Liver (tissue), 9 donors: ENCODE data around the gene DNAJC11. TPM values are rescaled to one million over a fixed set of nuclear protein-coding genes. Genes with fewer than 3 reads are reported as not detected.

Experiments used
- DNase-seq: peaks from one replicate; pipeline ENCODE4 v3.0.0-alpha.2; 2017; ENCODE audit warnings: low spot score
- H3K27ac ChIP-seq, 2 donors: one replicate each; pipeline ENCODE4 v1.7.0; 2013; ENCODE audit warnings: inconsistent platforms in 2 of 2, low read length in 2 of 2, control low read depth in 1 of 2, low read depth in 1 of 2, mild to moderate bottlenecking in 1 of 2
- H3K27me3 ChIP-seq, 4 donors: one replicate each; pipeline versions ENCODE4 v1.6.1 to v1.7.0; 2013; ENCODE audit warnings: low read length in 3 of 4, inconsistent platforms in 1 of 4, mild to moderate bottlenecking in 1 of 4, moderate library complexity in 1 of 4; ENCODE audit not compliant: control insufficient read depth in 4 of 4, insufficient read depth in 4 of 4
- H3K36me3 ChIP-seq, 4 donors: one replicate each; pipeline versions ENCODE4 v1.6.1 to v1.7.0; 2013; ENCODE audit warnings: low read length in 3 of 4, mild to moderate bottlenecking in 3 of 4, low read depth in 1 of 4, moderate library complexity in 1 of 4; ENCODE audit not compliant: control insufficient read depth in 4 of 4, insufficient read depth in 3 of 4
- H3K4me1 ChIP-seq, 4 donors: one replicate each; pipeline versions ENCODE4 v1.6.1 to v1.7.0; 2013; ENCODE audit warnings: low read length in 3 of 4, mild to moderate bottlenecking in 3 of 4, moderate library complexity in 1 of 4; ENCODE audit not compliant: control insufficient read depth in 4 of 4, insufficient read depth in 4 of 4
- H3K4me3 ChIP-seq, 3 donors: one replicate each; pipeline versions ENCODE4 v1.6.1 to v1.7.0; 2013; ENCODE audit warnings: low read length in 3 of 3, control low read depth in 1 of 3, low read depth in 1 of 3, mild to moderate bottlenecking in 1 of 3
- H3K9ac ChIP-seq, 2 donors: one replicate each; pipeline ENCODE4 v1.7.0; 2013; ENCODE audit warnings: low read length in 2 of 2, mild to moderate bottlenecking in 2 of 2, moderate library complexity in 2 of 2, control low read depth in 1 of 2, low read depth in 1 of 2
- H3K9me3 ChIP-seq, 4 donors: one replicate each; pipeline versions ENCODE4 v1.6.1 to v1.7.0; 2013; ENCODE audit warnings: low read length in 3 of 4; ENCODE audit not compliant: control insufficient read depth in 4 of 4
- ATF3 ChIP-seq: IDR thresholded peaks from 2 replicates; pipeline ENCODE4 v1.6.1; 2016; ENCODE audit warnings: antibody characterized with exemption
- CTCF ChIP-seq: fragments of 150-350 bp; IDR thresholded peaks from 2 replicates; pipeline ENCODE4 v1.5.1; 2017; ENCODE audit warnings: improper control_type of control experiment, low read depth, low read length; ENCODE audit not compliant: missing input control
- EGR1 ChIP-seq, 2 donors: IDR thresholded peaks; 2 replicates each; pipeline ENCODE4 v1.6.1; 2016 to 2018; ENCODE audit warnings: antibody characterized with exemption in 2 of 2, low read depth in 2 of 2
- FOXA1 ChIP-seq: IDR thresholded peaks from 2 replicates; pipeline ENCODE4 v1.6.1; 2016; ENCODE audit warnings: antibody characterized with exemption
- FOXA2 ChIP-seq: IDR thresholded peaks from 2 replicates; pipeline ENCODE4 v1.6.1; 2016; ENCODE audit warnings: antibody characterized with exemption
- GABPA ChIP-seq, 2 donors: IDR thresholded peaks in 1 of 2; conservative IDR thresholded peaks in 1 of 2; 2 replicates each; pipeline ENCODE4 v1.6.1; 2016; ENCODE audit warnings: antibody characterized with exemption in 2 of 2, mild to moderate bottlenecking in 1 of 2, moderate library complexity in 1 of 2
- HNF4A ChIP-seq, 2 donors: conservative IDR thresholded peaks; 2 replicates each; pipeline ENCODE4 v1.6.1; 2016; ENCODE audit warnings: antibody characterized with exemption in 2 of 2, mild to moderate bottlenecking in 2 of 2
- HNF4G ChIP-seq: IDR thresholded peaks from 2 replicates; pipeline ENCODE4 v1.6.1; 2016; ENCODE audit warnings: antibody characterized with exemption
- JUND ChIP-seq, 2 donors: IDR thresholded peaks; 2 replicates each; pipeline ENCODE4 v1.6.1; 2016; ENCODE audit warnings: antibody characterized with exemption in 2 of 2
- MAX ChIP-seq: IDR thresholded peaks from 2 replicates; pipeline ENCODE4 v1.6.1; 2016; ENCODE audit warnings: antibody characterized with exemption
- NR2F2 ChIP-seq: IDR thresholded peaks from 2 replicates; pipeline ENCODE4 v1.6.1; 2016; ENCODE audit warnings: antibody characterized with exemption
- RAD21 ChIP-seq, 2 donors: IDR thresholded peaks; 2 replicates each; pipeline ENCODE4 v1.6.1; 2016; ENCODE audit warnings: antibody characterized with exemption in 2 of 2, mild to moderate bottlenecking in 2 of 2
- REST ChIP-seq: IDR thresholded peaks from 2 replicates; pipeline ENCODE4 v1.6.1; 2016; ENCODE audit warnings: antibody characterized with exemption, mild to moderate bottlenecking
- RXRA ChIP-seq, 2 donors: IDR thresholded peaks; 2 replicates each; pipeline ENCODE4 v1.6.1; 2017 to 2018; ENCODE audit warnings: antibody characterized with exemption in 2 of 2, mild to moderate bottlenecking in 1 of 2
- SP1 ChIP-seq: IDR thresholded peaks from 2 replicates; pipeline ENCODE4 v1.6.1; 2018; ENCODE audit warnings: antibody characterized with exemption, mild to moderate bottlenecking
- TAF1 ChIP-seq: conservative IDR thresholded peaks from 2 replicates; pipeline ENCODE4 v1.6.1; 2016; ENCODE audit warnings: antibody characterized with exemption, mild to moderate bottlenecking
- YY1 ChIP-seq: IDR thresholded peaks from 2 replicates; pipeline ENCODE4 v1.6.1; 2016; ENCODE audit warnings: antibody characterized with exemption, mild to moderate bottlenecking
- ZBTB33 ChIP-seq: IDR thresholded peaks from 2 replicates; pipeline ENCODE4 v1.6.1; 2016; ENCODE audit warnings: antibody characterized with exemption
- WGBS: extraction: QIAGEN DNeasy Blood & Tissue Kit; methylation state at CpG from one replicate; pipeline ENCODE4 v1.1.7; 2013; 5-methylcytosine and 5-hydroxymethylcytosine counted together
- polyA plus RNA-seq, 2 donors: library from polyadenylated mRNA; stranded (reverse) in 1 of 2; unstranded in 1 of 2; fragments of 200-250 nt in 1 of 2; fragments of >200 nt in 1 of 2; fragmentation: Nextera tagmentation in 1 of 2; extraction: Ambion mirVana in 1 of 2; gene quantifications; one replicate each; pipeline versions ENCODE4 v1.2.1 to v1.2.3, GENCODE V29; 2013 to 2015
- total RNA-seq, 2 donors: library from RNA; depleted of rRNA; stranded (reverse); fragments of >200 nt; gene quantifications; one replicate each; pipeline ENCODE4 v1.2.3, GENCODE V29; 2014
- donor health status: healthy.
- donor health status: healthy.
- donor health status: healthy.
- donor health status: healthy.
- donor health status: healthy.

DNAJC11 gene
- total and polyA plus RNA-seq, 4 donors, result 16.5 to 36.1 (median 23.8) TPM

GRCh38 chr1:6627031-6627430 lies 74.6 kb downstream of the DNAJC11 start:
- Histone ChIP-seq H3K36me3 (peaks cover 0 to 21% (median 8%) of the 10 kb centered on the region in 4 donors), H3K27me3 (no peaks in the 10 kb centered on the region), H3K4me1 (peaks cover 6 to 44% (median 32%) of the 10 kb centered on the region in 4 donors), H3K4me3 (no peak overlapping the region), H3K9ac (no peak overlapping the region), H3K9me3 (no peaks in the 10 kb centered on the region), H3K27ac (no peak overlapping the region)
- no peak for DNase-seq
- 96% methylated on average over 9 of the region's 9 CpGs for WGBS
- TF ChIP-seq REST (no peak), ATF3 (no peak), FOXA2 (no peak), YY1 (no peak), ZBTB33 (no peak), MAX (no peak), EGR1 (IDR thresholded peaks at IDR 0.05; ENCODE audit: low read depth in 2 of 2) (no peak), FOXA1 (no peak), HNF4G (no peak), GABPA (IDR thresholded peaks at IDR 0.05 in 1 of 2, conservative IDR thresholded peaks at IDR 0.05 in 1 of 2) (no peak), CTCF (no peak), TAF1 (no peak), HNF4A (conservative IDR thresholded peaks at IDR 0.05) (no peak), SP1 (no peak)

GRCh38 chr1:6625584-6626149 lies 75.9 kb downstream of the DNAJC11 start:
- H3K9ac ChIP-seq, result peak overlapping the region in 1 of 2 donors; percentile 56
- peak overlapping the region; percentile 33 to 86 (median 67) for H3K4me3 ChIP-seq
- H3K4me1 ChIP-seq, result peaks cover 6 to 56% (median 41%) of the 10 kb centered on the region in 4 donors
- no peaks in the 10 kb centered on the region for H3K9me3 ChIP-seq
- 8% methylated on average over 32 of the region's 32 CpGs for WGBS
- no peak for TF ChIP-seq RAD21 (IDR thresholded peaks at IDR 0.05)
- TF ChIP-seq MAX, result no peak
- no peak for TF ChIP-seq NR2F2
- no peak for TF ChIP-seq CTCF
- no peak for TF ChIP-seq JUND (IDR thresholded peaks at IDR 0.05)
- TF ChIP-seq GABPA (IDR thresholded peaks at IDR 0.05 in 1 of 2, conservative IDR thresholded peaks at IDR 0.05 in 1 of 2), result no peak
- no peak for TF ChIP-seq HNF4G
- no peak for TF ChIP-seq RXRA (IDR thresholded peaks at IDR 0.05)
- TF ChIP-seq ZBTB33, result no peak
- no peak for TF ChIP-seq HNF4A (conservative IDR thresholded peaks at IDR 0.05)
- no peak for TF ChIP-seq ATF3
- TF ChIP-seq FOXA1, result no peak
- H3K27me3 ChIP-seq, result no peaks in the 10 kb centered on the region
- DNase-seq, result no peak
- H3K36me3 ChIP-seq, result peaks cover 0 to 18% (median 8%) of the 10 kb centered on the region in 4 donors
- H3K27ac ChIP-seq, result peak overlapping the region; percentile 47 to 75
